GM19467 (cell line): ENCODE data around the gene OVCH1.
"Not testable (repeated sequence)": the region's sequence is repeated elsewhere in the genome, so short reads cannot be mapped to it uniquely, and the experiment has no call there.

ENCODE experiments used
- ATAC-seq: cut with Tn5 transposase; IDR thresholded peaks from one replicate; pipeline ENCODE4 v1.9.1; 2021; ENCODE audit warnings: mild to moderate bottlenecking, moderate library complexity; ENCODE audit not compliant: unreplicated experiment

Gene OVCH1

DNA sequence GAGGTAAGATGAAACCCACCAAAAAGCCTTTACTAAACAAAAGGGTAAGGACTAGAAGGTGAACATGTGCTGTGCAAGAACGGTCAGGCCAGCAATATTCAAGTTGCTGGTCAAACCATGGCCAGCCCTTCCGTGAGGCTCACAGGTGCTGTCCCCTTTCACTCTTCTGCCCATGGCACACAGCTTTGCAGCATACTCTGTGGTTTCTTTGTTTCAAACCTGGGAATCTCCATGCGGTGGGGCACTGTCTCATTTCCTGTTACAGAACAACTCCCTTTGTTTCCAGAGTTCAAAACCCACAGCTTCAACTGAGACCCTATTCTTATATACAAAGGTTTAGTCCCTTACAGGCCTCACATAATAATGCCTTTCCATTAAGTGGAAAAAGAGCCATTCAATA lies 1.7 kb upstream of the OVCH1 start:
- no peak for ATAC-seq

GRCh38 chr12:29492891-29493290 lies 4.6 kb downstream of the OVCH1 start:
- no peak for ATAC-seq

GRCh38 chr12:29486972-29487371 lies 10.5 kb downstream of the OVCH1 start:
- no peak for ATAC-seq

DNA sequence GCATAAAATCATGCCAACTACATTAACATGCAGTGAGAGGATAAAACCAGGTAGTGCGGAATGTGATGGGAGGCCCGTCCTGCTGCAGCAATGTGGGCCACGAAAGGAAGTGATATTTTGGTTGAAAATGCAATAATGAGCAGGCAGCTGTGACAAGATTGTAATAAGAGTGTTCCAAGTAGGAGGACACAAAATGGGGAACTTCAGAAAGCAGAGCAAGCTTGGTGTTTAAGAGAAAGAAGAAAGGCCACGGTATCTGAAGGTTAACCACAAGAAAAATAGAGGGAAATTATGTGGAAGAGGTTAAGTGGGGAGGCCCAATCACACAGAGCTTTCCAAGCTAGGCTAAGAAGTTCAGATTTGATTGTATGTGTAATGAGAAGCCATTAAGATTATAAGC lies 34.3 kb downstream of the OVCH1 start:
- ATAC-seq: no peak

- no peak for ATAC-seq
Observed at GRCh38 chr12:29460082-29460481, 37.4 kb downstream of the OVCH1 start.

- no peak for ATAC-seq
Observed at GRCh38 chr12:29455087-29455486, 42.4 kb downstream of the OVCH1 start.

DNA sequence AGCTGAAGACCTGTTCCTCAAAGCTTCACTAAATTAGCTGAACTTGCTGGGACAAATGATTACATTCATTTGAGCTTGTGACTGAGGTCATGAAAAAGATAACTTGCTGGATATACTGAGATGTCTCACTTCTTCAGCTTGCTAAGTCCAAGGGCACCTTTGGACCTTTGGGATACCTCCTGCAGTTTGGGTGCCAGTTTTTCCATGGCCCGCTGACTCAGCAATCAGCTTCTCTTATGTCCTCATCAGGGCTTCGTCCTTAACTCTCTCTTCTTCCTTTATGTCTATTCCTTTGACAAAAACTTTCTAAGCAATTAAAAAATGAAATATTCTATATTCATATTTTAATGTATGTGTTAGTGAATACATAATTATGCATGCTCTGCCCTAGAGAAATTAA lies 45.6 kb downstream of the OVCH1 start:
- ATAC-seq: no peak

DNA sequence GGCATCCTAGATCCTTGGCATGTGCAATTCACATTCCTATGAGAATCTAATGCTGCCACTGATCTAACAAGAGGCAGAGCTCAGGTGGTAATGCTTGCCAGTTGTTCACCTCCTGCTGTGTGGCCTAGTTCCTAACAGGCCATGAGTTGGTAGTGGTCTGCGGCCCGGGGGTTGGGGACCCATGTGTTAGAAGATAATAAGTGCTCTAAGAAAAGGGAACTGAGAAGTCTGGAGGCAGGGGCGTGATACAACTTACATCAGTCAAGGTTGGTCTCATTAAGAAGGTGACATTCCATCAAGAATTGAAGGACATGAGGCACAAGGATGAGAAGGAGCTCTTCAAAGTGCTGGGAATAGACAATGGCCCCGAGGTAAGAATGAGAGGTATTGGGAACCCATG lies 49.3 kb downstream of the OVCH1 start:
- no peak for ATAC-seq

GRCh38 chr12:29447285-29447975 lies 50.1 kb downstream of the OVCH1 start:
- ATAC-seq: no peak

- no peak for ATAC-seq
Observed at GRCh38 chr12:29439506-29439905, 58.0 kb downstream of the OVCH1 start.

GRCh38 chr12:29438752-29439408 lies 58.6 kb downstream of the OVCH1 start:
- ATAC-seq: no peak

DNA sequence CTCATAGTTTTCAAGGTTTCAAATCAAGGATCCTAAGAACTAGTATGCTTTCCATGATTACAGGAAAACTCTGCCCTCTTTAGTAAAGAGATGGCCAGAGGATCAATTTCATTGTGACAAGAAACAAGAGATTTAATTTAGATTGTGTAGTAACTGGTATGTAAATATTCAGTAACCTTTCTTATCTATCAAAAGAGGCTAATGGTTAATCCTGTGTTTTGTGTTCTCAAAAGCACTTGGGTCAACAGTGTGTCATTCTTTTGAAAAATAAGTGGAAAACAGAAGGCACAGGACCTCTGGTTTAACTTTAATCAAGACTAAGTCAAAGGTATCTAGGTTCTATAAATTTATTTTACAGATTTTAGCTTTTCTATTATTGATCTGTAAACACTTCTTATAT lies 59.9 kb downstream of the OVCH1 start:
- ATAC-seq: no peak

DNA sequence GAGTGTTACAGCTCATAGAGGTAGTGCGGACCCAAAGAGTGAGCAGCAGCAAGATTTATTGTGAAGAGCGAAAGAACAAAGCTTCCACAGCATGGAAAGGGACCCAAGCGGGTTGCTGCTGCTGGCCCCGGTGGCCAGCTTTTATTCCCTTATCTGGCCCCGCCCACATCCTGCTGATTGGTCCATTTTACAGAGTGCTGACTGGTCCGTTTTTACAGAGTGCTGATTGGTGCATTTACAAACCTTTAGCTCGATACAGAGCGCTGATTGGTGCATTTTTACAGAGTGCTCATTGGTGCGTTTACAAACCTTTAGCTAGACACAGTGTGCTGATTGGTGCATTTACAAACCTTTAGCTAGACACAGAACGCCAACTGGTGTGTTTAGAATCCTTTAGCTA lies 60.7 kb downstream of the OVCH1 start:
- ATAC-seq: not testable (repeated sequence)

DNA sequence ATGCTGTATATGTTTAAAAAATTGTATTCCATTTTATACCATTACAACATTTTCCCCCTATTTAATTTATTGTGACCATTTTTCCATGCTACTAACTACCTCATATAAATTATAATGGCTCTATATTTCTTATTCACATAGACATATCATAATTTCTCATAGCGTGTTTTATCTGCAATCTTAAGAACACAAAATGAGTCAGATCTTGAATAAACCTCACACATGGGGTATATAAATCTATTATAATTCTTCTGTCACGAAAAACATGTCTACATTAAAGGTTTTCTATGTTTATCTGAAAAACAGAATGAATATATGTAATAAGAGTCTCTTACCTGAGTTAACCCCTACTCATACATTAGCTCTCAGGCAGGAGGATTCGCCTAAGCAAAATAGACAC lies 66.0 kb downstream of the OVCH1 start:
- ATAC-seq: no peak

- no peak for ATAC-seq
Observed at GRCh38 chr12:29430716-29431044, 66.8 kb downstream of the OVCH1 start.

- ATAC-seq: no peak
Observed at GRCh38 chr12:29429999-29430715, 67.3 kb downstream of the OVCH1 start.

DNA sequence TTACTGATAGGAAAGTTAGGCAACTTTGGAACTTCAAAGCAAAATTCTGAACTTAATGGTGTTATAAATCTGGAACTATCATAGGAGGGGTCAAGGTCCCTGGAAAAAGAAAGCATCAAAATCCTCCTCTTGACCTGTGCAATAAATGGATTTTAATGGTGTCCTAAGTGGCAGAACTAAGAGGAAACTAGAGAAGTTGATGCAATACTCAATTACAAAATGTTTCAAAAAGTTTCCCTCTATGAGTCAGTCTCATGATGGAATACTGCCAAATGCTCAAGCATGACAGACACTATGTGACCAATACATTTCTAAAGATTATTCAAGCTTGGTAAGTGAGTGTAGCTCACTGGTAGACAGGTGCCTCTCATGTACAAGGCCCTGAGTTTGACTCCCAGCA lies 68.9 kb downstream of the OVCH1 start:
- ATAC-seq: no peak

GRCh38 chr12:29427964-29428363 lies 69.5 kb downstream of the OVCH1 start:
- peak; percentile 99 for ATAC-seq

GRCh38 chr12:29426498-29426897 lies 71.0 kb downstream of the OVCH1 start:
- ATAC-seq: no peak

DNA sequence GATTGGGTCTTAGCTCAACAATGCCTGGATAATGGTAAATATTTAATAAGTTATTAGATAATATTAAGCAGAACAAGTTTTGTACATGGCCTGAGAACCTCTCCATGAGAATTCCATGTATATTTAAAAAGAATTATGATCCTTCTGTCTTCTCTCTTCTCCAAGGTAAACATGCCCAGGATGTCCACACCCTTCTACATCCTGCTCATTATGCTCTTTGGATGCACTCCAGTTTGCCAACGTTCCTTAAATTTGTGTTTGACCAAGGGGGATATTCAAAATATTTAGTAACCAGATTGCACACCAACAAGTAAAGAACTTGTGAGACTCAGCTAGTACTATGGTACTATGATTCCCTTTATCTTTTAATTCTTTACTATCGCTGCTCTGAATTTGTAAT lies 71.8 kb downstream of the OVCH1 start:
- ATAC-seq: no peak

- no peak for ATAC-seq
Observed at GRCh38 chr12:29416748-29417147, 80.7 kb downstream of the OVCH1 start.

GRCh38 chr12:29415111-29415510 lies 82.4 kb downstream of the OVCH1 start:
- ATAC-seq: no peak
